IPS-NIHi7 (cell line): Measurements from ENCODE around the gene LACTBL1.

ENCODE experiments used
- DNase-seq: peaks from one replicate; pipeline ENCODE4 v3.0.0; 2012; ENCODE audit warnings: mixed read lengths; ENCODE audit errors: extremely low spot score

LACTBL1 gene

DNA sequence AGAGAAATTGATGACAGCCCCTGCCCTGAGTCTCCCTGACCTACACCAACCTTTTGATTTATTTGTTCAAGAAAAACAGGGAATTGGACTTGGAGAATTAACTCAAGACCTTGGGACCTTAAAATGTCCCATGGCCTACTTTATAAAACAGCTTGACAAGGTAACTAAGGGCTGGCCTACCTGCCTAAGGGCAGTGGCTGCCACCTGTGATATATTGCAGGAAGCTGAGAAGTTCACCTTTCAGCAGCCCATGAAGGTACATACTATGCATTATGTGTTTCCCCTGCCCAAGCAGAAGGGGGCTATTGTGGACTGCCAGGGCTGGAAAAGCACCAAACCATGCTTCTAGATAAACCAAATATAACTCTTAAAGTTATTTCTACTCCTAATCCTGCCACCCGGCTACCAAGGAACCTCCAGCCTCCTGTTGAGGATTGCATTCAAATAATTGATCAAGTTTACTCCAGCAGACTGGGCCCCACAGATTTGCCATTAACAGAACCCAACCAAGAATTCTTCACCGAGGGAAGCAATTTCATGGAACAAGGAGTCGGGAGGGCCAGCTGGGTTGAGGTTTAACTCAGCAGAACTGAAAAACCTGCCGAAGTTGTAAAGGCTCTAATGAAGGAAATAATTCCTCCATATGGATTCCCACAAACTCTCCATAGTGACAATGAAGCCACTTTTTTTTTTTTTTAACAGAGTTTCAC, 28.2 kb downstream of the LACTBL1 start:
- no peak for DNase-seq

DNA sequence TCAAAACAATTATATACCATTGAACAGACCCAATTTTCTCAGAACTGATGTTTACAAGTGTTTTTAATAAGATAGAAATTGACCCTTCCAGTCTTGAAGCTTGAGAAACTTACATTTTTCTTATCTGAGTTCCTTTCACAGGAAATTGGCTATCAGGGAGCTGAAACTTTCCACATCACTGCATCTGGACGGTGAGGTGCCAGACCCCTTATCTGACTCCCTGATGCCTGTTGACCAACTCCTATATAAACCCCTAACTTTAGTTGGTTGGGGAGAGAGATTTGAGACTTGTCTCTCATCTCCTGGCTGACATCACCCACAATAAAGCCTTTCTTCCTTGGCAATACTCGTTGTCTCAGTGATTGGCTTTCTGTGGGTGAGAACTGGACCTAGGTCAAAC, 31.4 kb downstream of the LACTBL1 start:
- no peak for DNase-seq

DNA sequence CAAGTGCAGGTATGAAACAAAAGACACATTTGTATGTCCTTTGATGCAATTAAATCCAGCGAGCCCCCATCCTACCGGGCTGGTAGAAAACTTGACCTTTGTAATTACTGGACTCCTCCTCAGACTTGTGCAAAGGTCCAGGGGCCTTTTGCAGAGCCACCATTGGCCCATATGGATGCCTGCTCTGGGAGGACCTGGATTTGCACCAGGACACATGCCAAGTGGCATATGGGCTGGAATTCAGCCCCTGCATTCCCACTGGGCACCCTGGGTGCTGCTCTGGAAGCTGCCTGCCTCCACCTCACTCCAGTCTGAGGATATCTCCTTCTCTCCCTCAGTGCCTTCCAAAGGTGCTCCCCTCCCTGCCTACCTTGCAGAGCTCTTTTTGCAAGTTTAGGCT, 36.0 kb downstream of the LACTBL1 start:
- no peak for DNase-seq

DNA sequence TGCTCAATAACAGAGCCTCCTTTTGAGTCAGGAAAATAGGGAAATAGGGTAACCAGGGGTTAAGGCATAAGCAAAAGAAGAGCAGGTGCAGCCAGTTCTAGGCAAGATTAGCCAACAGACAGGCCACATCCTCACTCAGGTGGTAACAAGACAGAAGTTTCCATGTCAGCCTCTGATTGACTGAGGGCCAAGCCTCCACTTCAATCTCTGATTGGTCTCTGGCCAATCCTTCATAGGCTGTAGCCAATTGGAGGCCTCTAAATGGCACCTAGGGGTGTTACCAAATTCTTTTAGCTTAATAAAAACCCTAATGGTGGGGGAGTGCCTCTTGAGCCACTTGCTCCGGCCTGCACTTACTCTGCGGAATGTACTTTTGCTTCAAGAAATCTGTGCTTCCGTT, 37.2 kb downstream of the LACTBL1 start:
- no peak for DNase-seq

DNA sequence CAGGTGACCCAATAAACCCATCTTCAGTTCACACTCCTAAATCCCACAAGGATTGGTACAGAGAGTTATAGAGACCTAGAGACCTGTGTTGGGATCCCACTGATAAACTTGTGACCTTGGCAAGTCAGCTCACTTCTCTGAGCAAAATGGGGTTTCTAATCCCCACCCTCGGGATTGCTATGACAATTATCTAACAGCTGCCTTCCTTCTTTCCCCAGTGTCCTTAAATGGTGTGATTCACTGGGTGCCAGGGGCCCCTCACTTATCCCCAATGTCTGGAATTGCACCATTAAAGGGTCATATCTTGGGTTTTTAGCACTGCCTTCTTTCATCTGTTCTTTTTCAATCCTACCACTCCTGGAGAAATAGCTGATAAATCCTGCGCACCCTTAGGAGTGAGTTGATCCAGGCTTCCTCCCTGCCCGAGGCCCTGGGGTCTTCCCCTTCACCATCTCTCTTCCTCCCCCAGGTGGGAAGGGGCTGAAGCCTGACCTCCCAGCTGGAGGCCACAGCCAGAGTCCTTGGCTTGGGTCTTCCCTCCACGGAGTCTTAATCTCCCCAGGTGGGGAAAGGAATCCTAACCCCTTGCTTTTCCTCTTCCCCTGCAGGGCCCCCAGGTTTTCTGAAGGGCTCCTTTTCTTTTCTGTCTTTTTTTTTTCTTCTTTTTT, 39.7 kb downstream of the LACTBL1 start:
- DNase-seq, result peak; percentile 7

DNA sequence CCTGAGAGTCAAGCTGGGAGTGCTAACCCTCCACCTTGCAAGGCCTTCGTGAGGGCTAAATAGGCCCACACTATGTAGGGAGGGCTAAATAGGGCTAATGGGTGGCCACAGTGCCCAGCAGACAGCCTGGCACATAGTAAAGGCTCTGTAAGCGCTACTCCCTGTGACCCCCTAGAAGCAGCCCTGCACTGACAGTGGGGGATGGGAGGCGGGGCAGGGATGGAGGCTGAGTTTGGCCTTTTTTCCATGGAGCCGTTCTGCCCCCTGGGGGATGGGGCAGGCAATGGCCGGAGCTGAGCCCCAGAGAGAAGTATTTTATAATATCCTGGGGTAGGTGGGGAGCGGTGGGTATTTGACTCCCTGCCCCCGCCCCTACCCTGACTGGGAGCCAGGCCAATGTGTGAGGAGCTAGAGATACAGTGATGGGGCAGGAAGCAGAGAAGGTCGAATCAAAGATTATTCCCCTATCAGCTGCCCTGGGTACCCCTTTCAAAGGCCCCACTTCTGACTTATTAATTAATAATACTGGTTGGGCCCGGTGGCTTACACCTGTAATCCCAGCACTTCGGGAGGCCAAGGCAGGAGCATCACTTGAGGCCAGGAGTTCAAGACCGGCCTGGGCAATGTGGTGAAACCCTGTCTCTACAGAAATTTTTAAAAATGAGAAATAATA, 42.3 kb downstream of the LACTBL1 start:
- DNase-seq, result peak; percentile 98

DNA sequence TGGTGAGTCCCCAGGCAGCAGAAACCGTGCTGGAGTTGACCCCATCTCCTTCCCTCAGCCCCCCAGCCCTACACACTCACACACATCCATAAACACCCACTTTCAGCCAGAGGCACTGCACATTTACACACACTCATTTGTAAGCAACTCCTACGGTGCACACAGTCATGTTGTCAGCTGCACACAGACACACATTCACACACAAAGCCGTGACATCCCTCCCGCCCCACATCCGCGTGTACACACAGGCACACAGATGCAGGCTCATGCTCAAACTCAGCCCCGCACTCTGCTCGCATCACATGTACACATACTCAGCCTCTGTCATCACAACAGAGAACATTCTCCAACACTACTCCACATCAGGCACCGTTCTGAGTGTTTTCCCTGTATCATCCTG, 47.6 kb downstream of the LACTBL1 start:
- DNase-seq, result no peak

DNA sequence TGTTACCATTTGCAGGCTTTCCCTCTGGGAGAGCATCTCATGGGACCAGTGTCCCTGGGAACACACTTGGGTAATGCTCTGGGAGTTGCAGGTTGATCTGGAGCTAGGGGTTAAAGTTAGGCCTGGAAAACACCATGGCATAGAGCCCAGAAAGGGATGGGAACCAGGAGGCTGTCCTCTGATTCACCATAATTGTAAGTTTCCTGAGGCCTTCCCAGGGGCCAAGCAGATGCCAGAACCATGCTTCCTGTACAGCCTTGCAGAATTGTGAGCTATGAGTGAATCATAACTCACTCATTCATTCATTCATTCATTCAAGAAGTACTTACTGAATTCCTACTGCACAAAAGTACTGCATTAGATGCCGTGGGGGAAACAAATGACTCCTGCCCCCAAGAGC, 50.0 kb downstream of the LACTBL1 start:
- no peak for DNase-seq

DNA sequence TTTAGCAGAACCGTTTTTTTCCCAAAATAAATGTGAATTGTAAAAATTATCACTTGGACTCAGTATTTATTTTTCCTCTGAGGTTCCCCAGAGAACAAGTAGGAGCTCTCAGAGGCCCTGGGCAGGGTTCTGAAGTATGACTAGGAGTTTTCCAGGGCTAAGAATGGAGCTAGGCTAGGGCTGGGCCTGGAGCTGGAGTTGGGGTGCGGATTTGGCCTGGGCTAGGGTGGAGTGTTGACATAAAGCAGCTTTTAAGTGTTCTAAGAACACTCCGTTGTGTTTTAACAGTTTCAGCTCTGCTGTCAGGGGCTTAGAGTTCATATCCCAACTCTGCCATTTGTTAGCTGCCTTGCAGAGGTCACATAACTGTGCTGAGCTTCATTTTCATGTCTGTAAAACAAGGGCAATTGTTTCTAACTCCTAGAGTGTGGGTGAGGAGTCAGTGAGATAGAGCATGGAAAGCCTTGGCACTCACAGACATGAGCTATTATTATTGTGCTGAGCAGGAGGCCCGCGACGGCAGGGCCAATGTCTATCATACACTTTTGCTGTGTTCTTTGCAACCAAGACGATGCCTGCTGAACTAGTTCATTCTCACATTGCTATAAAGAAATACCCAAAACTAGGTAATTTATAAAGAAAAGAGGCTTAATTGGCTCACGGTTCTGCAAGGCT, 51.1 kb downstream of the LACTBL1 start:
- no peak for DNase-seq

DNA sequence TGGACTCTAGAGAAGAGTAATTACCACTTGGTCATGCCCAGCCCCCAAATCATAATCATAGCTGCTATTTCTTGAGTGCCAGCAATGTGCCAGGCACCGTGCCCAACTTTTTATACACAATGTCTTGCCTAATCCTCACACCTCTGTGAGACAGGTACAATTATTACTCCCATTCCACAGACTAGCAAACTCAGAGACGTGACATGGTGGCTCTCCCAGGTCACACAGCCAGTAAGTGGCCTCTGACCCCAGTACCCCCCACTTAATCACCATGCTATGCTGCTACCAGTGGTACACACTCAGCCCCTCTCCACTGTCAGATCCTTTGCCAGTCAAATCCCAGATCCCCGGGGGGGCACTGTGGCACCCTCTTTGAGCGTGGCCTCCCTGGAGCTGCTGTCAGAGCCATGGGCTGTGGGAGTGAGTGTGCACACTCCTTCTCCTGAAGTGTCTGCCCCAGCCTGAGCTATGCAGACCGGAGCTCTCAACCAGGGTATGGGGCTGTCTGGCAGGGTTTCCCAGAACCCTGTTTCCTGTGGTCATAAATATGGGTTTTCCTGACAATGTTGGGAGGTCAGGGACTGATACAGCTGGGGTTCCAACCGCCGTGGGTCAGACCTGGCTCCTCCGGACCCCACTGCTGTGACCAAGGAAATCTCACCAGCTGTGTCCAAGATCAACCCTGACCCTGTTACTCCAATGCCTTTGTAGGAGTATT, 51.8 kb downstream of the LACTBL1 start:
- no peak for DNase-seq

DNA sequence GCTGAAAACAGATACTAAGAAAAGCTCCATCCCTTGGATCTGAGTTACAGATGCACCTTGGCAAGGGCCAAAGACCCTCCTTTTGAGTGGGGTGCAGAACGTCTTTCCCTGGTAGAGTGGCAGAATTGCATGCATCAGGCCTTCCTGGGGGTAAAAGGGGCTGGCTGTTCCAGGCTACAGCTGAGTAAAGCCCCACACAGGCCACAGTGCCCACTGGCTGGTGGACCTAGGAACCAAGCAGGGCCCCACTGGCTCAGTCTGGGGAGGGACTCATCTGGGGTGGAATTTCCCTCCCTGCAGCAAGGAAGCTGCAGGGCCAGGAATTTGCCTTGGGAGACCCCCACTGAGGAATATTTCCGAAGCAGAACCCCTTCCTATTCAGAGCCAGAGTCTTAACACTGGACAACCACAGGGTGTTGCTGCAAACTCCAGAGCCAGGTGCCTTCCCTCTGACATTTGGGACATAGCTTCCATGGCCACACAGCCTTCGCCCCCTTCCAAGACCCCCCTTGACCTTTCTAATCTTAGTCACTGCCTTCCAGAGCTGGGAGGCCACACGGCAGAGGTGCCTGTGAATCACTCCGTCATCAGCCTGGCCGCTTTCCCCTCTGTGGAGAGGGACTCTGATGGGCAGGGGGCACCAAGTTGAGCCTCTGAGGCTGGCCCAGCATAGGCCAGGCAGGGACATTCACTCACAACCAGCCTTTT, 52.5 kb downstream of the LACTBL1 start:
- no peak for DNase-seq

DNA sequence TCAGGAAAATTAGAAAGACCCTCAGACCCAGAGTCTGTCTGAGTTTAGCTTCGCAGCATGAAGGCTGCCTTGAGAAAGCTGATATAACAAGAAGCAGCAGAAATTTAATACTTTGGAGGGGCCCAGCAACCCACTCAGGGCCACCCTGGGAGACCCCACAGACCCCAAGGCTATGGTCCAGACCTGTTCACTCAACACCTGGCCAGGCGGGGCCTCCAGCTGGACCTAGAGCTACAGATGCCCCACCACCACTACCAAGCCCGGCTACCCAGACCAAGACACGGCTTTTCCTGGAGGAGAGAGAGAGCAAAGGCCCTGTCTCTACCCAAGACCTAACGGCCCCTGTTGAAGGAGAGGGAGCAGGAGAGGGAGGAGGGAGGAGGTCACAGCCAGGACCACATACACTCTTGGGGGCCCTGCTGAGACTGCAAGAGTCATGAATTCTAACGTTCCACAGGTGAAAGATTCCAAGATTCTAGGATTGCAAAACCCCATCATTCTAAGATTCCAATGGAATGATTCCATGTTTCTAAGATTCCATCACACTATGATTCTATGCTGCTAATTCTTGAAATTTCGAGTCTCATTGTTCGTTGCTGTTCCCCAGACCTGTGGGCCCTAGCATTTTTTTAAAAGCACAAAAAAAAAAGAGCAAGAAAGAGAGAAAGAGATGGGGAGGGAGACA, 53.2 kb downstream of the LACTBL1 start:
- no peak for DNase-seq

DNA sequence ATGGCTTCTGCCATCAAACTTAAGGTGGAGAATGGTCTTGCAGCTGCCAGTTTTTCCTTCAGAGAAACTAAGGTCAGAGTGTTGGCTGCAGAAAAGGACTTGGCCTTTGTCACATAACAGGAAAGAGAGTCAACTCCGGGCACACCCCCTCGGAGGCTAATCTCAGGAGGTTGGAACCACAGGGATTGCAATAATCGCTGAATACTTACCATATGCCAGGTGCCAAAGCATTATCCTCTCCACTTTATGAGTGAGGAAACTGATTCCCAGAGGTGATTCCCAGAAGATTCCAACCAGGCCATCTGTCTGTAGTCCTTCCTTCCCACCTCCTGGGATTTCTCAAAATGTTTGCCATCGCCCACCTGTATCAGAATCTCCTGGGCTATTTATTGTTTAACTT, 54.0 kb downstream of the LACTBL1 start:
- DNase-seq, result no peak

DNA sequence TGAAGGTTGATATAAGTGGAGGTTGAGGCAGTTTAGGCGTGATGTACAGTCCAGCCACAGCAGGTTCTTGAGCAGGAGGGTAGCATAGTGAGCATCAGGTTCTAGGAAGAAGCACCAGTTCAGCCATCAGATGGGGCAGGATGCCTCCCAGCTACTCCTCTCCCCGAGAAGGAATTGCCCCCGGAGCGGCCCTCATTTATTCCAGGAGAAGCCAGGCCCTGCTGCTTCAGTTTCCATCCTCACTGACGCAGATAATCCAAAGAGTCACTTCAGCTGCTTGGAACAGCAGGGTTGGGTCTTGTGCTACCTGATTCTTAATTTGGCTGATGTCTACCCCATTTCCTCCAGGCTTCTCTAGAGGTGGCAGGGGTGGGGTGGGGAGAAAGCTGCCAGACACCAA, 54.7 kb downstream of the LACTBL1 start:
- DNase-seq, result no peak

DNA sequence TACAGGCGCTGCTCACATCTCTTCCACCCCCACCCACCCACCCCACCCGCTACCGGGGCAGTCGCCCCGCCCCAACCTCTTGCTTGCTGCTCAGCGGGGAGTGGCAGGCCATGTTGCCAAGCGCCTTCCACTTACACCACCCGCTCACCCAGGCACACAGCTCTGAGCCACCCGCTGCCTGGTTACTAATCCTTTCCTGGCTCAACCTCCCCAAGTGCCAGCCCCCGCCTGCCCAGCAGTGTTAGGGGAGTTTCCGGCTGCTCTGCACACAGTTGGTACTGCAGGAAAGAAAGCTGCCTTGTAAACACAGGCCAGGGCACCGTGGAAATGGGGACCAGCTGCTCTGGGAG, 56.2 kb downstream of the LACTBL1 start:
- DNase-seq, result no peak

DNA sequence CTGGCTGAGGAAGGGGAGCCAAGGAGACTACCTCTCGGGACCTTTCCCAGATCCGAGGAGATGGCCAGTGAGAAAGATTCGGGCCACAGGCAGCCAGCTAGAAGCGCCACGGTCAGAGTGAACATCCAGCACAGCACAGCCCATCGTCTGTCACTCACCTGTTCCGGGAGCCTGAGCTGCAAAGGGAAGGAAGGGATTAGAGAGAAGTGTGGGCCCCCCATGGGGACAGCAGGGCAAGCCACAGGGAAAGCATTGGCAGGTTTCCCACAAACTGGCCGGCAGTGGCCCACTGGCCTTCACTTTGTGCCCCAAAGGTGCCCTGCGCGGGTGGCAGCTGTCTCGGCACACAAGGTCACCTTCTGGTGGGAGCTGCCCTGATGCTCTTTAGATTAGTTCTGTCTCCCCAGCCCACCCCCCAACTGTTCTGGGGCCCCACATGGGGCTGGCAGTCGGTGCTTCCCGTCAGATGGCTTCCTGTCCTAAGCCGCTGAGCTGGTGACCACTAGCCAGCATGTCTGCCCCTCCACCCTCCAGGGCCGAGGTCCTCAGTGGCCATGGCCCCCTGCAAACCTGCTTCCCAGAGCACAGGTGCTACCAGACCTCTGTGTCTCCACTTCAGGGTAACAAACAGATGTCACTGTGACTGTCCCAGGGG, 56.7 kb downstream of the LACTBL1 start:
- DNase-seq, result no peak

DNA sequence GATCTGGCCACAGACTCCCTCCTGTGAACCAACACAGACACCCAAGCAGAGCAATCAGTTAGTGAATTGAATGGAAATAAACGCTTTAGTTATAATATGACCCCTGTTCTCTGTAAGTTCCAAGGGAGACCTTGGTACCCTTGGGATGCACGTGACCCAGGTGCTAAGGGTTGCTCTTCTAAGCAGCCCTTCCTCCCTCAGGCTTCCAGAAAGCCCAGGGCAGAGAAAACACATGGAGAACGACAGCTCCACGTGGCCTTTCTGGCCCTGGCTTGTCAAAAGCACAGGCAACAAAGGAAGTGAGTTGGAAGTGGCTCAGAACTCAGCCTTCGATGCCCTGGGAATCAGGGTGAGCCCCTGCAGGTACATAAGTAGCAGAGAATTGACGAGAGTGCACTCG, 57.4 kb downstream of the LACTBL1 start:
- no peak for DNase-seq

DNA sequence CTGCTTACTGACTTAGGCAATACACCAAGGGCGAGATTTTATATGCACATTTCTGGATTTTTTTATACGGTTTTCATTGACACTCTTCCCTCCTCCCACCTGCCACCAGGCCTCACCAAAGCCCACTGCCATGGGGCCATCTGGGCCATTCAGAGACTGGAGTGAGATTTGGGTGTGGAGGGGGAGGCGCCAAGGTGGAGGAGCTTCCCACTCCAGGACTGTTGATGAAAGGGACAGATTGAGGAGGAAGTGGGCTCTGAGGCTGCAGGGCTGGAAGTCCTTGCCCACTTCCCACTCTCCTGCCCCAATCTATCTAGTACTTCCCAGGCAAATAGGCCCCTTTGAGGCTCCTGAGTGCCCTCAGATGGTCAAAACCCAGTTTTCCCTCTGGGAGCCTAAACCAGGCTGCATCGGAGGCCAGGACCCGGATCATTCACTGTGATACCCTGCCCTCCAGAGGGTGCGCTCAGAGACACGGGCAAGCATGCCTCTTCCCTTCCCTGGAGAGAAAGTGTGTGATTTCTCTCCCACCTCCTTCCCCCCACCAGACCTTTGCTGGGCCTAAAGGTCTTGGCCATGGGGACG, 57.9 kb downstream of the LACTBL1 start:
- DNase-seq, result peak; percentile 60

DNA sequence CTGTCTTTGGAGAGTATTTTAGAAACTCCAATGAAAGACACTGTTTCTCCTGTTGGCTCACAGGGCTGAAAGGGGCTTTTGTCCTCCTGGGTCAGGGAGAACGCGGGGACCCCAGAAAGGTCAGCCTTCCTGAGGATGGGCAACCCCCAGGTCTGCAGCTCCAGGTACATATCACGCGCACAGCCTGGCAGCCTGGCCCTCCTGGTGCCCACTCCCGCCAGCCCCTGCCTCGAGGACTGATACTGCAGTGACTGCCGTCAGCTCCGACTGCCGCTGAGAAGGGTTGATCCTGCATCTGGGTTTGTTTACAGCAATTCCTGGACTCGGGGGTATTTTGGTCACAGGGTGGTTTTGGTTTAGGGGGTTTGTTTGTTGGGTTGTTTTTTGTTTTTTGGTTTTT, 58.5 kb downstream of the LACTBL1 start:
- DNase-seq, result no peak
